H9 (cell line): ENCODE measurements around the gene TMTC1. TPM values are rescaled to one million over a fixed set of nuclear protein-coding genes. Genes with fewer than 3 reads are reported as not detected.

ENCODE experiments used
- DNase-seq: peaks from one replicate; pipeline ENCODE4 v3.0.0-alpha.2; 2017
- H2AFZ ChIP-seq: one replicate; pipeline ENCODE4 v1.6.1; 2013; ENCODE audit warnings: mild to moderate bottlenecking, low read length, control low read depth, moderate library complexity
- H2AK5ac ChIP-seq: 2 replicates; pipeline ENCODE4 v1.6.1; 2013; ENCODE audit warnings: low read length, control low read depth, mixed read lengths; ENCODE audit not compliant: insufficient read length
- H2BK120ac ChIP-seq: one replicate; pipeline ENCODE4 v1.6.1; 2013; ENCODE audit warnings: low read depth, mild to moderate bottlenecking, low read length, control low read depth, inconsistent platforms; ENCODE audit not compliant: poor library complexity, severe bottlenecking
- H2BK12ac ChIP-seq: 2 replicates; pipeline ENCODE4 v1.6.1; 2013; ENCODE audit warnings: low read length, control low read depth, mixed read lengths, low read depth; ENCODE audit not compliant: insufficient read length
- H2BK15ac ChIP-seq: 2 replicates; pipeline ENCODE4 v1.6.1; 2013; ENCODE audit warnings: low read depth, low read length, control low read depth
- H2BK20ac ChIP-seq: one replicate; pipeline ENCODE4 v1.6.1; 2013; ENCODE audit warnings: low read depth, mild to moderate bottlenecking, low read length, control low read depth, inconsistent platforms; ENCODE audit not compliant: poor library complexity, severe bottlenecking
- H2BK5ac ChIP-seq: 2 replicates; pipeline ENCODE4 v1.6.1; 2013; ENCODE audit warnings: low read length, control low read depth, mixed read lengths; ENCODE audit not compliant: insufficient read length
- H3K14ac ChIP-seq: 2 replicates; pipeline ENCODE4 v1.6.1; 2013; ENCODE audit warnings: low read length, control low read depth; ENCODE audit not compliant: insufficient read depth
- H3K18ac ChIP-seq: 2 replicates; pipeline ENCODE4 v1.6.1; 2013; ENCODE audit warnings: low read depth, mild to moderate bottlenecking, mixed read lengths, low read length, control low read depth; ENCODE audit not compliant: insufficient read length
- H3K23ac ChIP-seq: 2 replicates; pipeline ENCODE4 v1.6.1; 2013; ENCODE audit warnings: low read length, control low read depth, mixed read lengths, low read depth; ENCODE audit not compliant: insufficient read length
- H3K23me2 ChIP-seq: 2 replicates; pipeline ENCODE4 v1.6.1; 2013; ENCODE audit warnings: low read depth, mild to moderate bottlenecking, mixed read lengths, low read length, control low read depth; ENCODE audit not compliant: insufficient read length, poor library complexity, severe bottlenecking
- H3K27ac ChIP-seq: 2 replicates; pipeline ENCODE4 v1.5.1; 2013; ENCODE audit warnings: low read length, control low read depth, mixed read lengths, low read depth; ENCODE audit not compliant: insufficient read length
- H3K27me3 ChIP-seq: 2 replicates; pipeline ENCODE4 v1.6.1; 2013; ENCODE audit warnings: low read length, control low read depth, inconsistent platforms; ENCODE audit not compliant: insufficient read depth
- H3K4ac ChIP-seq: 2 replicates; pipeline ENCODE4 v1.6.1; 2013; ENCODE audit warnings: low read depth, mild to moderate bottlenecking, control low read depth, inconsistent platforms, low read length, moderate library complexity
- H3K4me1 ChIP-seq: 2 replicates; pipeline ENCODE4 v1.6.1; 2013; ENCODE audit warnings: low read length, control low read depth, inconsistent platforms; ENCODE audit not compliant: insufficient read depth
- H3K4me2 ChIP-seq: 2 replicates; pipeline ENCODE4 v1.6.1; 2013; ENCODE audit warnings: low read length, control low read depth, mixed read lengths; ENCODE audit not compliant: insufficient read length, insufficient read depth
- H3K56ac ChIP-seq: 2 replicates; pipeline ENCODE4 v1.6.1; 2013; ENCODE audit warnings: low read depth, mild to moderate bottlenecking, mixed read lengths, low read length, control low read depth; ENCODE audit not compliant: insufficient read length
- H3K79me1 ChIP-seq: 2 replicates; pipeline ENCODE4 v1.6.1; 2013; ENCODE audit warnings: low read depth, mild to moderate bottlenecking, moderate library complexity, low read length, control low read depth, inconsistent platforms; ENCODE audit not compliant: insufficient read depth, poor library complexity, severe bottlenecking
- H3K79me2 ChIP-seq: 2 replicates; pipeline ENCODE4 v1.6.1; 2013; ENCODE audit warnings: low read length, control low read depth, inconsistent platforms; ENCODE audit not compliant: insufficient read depth
- H3K9ac ChIP-seq: 2 replicates; pipeline ENCODE4 v1.6.1; 2013; ENCODE audit warnings: low read length, control low read depth, mixed read lengths; ENCODE audit not compliant: insufficient read length; ENCODE audit errors: extremely low read depth
- H3K9me3 ChIP-seq: one replicate; pipeline ENCODE4 v1.6.1; 2013; ENCODE audit warnings: low read depth, low read length, inconsistent platforms; ENCODE audit not compliant: control insufficient read depth
- H3T11ph ChIP-seq: one replicate; pipeline ENCODE4 v1.6.1; 2013; ENCODE audit warnings: mild to moderate bottlenecking, low read length, control low read depth, inconsistent platforms
- H4K20me1 ChIP-seq: one replicate; pipeline ENCODE4 v1.6.1; 2013; ENCODE audit not compliant: control insufficient read depth, insufficient read length, insufficient read depth
- H4K5ac ChIP-seq: 2 replicates; pipeline ENCODE4 v1.6.1; 2013; ENCODE audit warnings: low read depth, mild to moderate bottlenecking, mixed read lengths, low read length, control low read depth; ENCODE audit not compliant: insufficient read length
- H4K8ac ChIP-seq: replicated peaks from 2 replicates; pipeline ENCODE4 v1.6.1; 2013; ENCODE audit warnings: low read length, control low read depth, mixed read lengths, low read depth; ENCODE audit not compliant: insufficient read length
- H4K91ac ChIP-seq: 2 replicates; pipeline ENCODE4 v1.6.1; 2013; ENCODE audit warnings: low read depth, mild to moderate bottlenecking, moderate library complexity, mixed read lengths, low read length, control low read depth; ENCODE audit not compliant: insufficient read length
- H3K27ac Mint-ChIP-seq, 3 experiments: 2 replicates in 2 of 3; 3 replicates in 1 of 3; pipeline ENCODE4 v1.8.0; 2020 to 2021; ENCODE audit warnings: mixed read lengths in 3 of 3, mild to moderate bottlenecking in 1 of 3, moderate library complexity in 1 of 3
- H3K27me3 Mint-ChIP-seq: 2 replicates; pipeline ENCODE4 v1.8.0; 2021; ENCODE audit warnings: low read depth, mild to moderate bottlenecking, moderate library complexity, mixed read lengths
- H3K36me3 Mint-ChIP-seq, 3 experiments: 2 replicates in 2 of 3; 3 replicates in 1 of 3; pipeline ENCODE4 v1.8.0; 2020 to 2021; ENCODE audit warnings: low read depth in 3 of 3, mixed read lengths in 3 of 3; ENCODE audit not compliant: insufficient read depth in 1 of 3
- H3K4me1 Mint-ChIP-seq, 2 experiments: 2 replicates each; pipeline ENCODE4 v1.8.0; 2020; ENCODE audit warnings: mixed read lengths in 2 of 2
- H3K4me3 Mint-ChIP-seq, 2 experiments: 2 replicates in 1 of 2; 3 replicates in 1 of 2; pipeline ENCODE4 v1.8.0; 2020 to 2021; ENCODE audit warnings: mild to moderate bottlenecking in 2 of 2, mixed read lengths in 2 of 2, moderate library complexity in 1 of 2
- H3K9me3 Mint-ChIP-seq, 2 experiments: 2 replicates in 1 of 2; 3 replicates in 1 of 2; pipeline ENCODE4 v1.8.0; 2020; ENCODE audit warnings: mild to moderate bottlenecking in 2 of 2, mixed read lengths in 2 of 2, moderate library complexity in 1 of 2
- CTCF ChIP-seq: fragments of 200-600 bp; sonication (generic); conservative IDR thresholded peaks from 3 replicates; pipeline ENCODE4 v1.8.0; 2021; ENCODE audit warnings: antibody characterized with exemption, mild to moderate bottlenecking
- WGBS: extraction: QIAGEN DNeasy Blood & Tissue Kit; methylation state at CpG from one replicate; pipeline ENCODE4 v1.1.7; 2013; ENCODE audit warnings: missing lambda C conversion rate, low lambda C conversion rate, mixed read lengths; ENCODE audit not compliant: insufficient read length; ENCODE audit errors: extremely low coverage; 5-methylcytosine and 5-hydroxymethylcytosine counted together
- total RNA-seq: library from RNA; stranded (reverse); gene quantifications from 2 replicates; pipeline ENCODE4 v1.2.1, GENCODE V29; 2021

The TMTC1 gene
- total RNA-seq, 1 experiment from 2014 or later: 16.1 TPM

DNA sequence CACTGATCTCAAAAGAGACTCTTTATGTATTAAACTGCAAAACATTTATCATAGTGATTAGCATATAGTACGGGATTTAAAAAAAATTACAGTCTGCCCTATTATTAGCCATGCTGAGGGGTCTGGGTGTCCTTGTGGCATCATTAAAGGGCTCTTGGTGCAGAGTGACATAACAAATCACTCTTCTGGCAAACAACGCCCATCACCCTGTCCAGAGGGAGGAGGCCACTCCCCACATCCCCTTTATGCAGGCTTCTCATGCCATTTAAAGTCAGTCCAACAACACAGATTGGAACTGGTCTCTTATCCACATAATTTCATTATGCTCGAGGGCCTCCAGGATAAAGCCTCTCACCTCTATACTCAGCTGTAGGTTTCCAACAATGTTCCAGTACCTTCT lies 51.1 kb downstream of the TMTC1 start:
- Mint-ChIP-seq H3K4me1 (peaks cover 5 to 6% of the 10 kb centered on the region in 2 experiments; a peak in 1 of 4 replicates), H3K27me3 (peaks cover under 1% of the 10 kb centered on the region), H3K4me3 (no peak overlapping the region), H3K9me3 (no peaks in the 10 kb centered on the region), H3K36me3 (peaks cover 0 to 4% (median 3%) of the 10 kb centered on the region in 3 experiments; a peak in 5 of 7 replicates), H3K27ac (no peak overlapping the region)
- H3K79me1 ChIP-seq: no peaks in the 10 kb centered on the region
- H3T11ph ChIP-seq: no peak overlapping the region
- no peak for TF ChIP-seq CTCF
- H3K4me2 ChIP-seq: no peak overlapping the region
- no peak overlapping the region for H2BK5ac ChIP-seq
- WGBS: no CpG with 5 or more reads among the region's 3 CpGs
- H4K91ac ChIP-seq: no peak overlapping the region
- no peak overlapping the region for H3K23ac ChIP-seq
- no peaks in the 10 kb centered on the region; the same call in 1 of the 2 replicates for H3K4me1 ChIP-seq
- H3K27ac ChIP-seq: no peak overlapping the region
- no peak overlapping the region for H2AFZ ChIP-seq
- H2BK15ac ChIP-seq: no peak overlapping the region
- no peak overlapping the region for H2BK120ac ChIP-seq
- H3K23me2 ChIP-seq: no peaks in the 10 kb centered on the region
- no peaks in the 10 kb centered on the region for H3K27me3 ChIP-seq
- H3K4ac ChIP-seq: no peak overlapping the region
- H3K79me2 ChIP-seq: no peaks in the 10 kb centered on the region
- no peak overlapping the region for H2BK12ac ChIP-seq
- H2BK20ac ChIP-seq: no peak overlapping the region
- DNase-seq: no peak
- H3K56ac ChIP-seq: no peak overlapping the region
- no peak overlapping the region for H3K14ac ChIP-seq
- no peak overlapping the region for H4K5ac ChIP-seq
- no peak overlapping the region for H2AK5ac ChIP-seq
- H3K18ac ChIP-seq: no peak overlapping the region
- H3K9me3 ChIP-seq: no peaks in the 10 kb centered on the region
- no peaks in the 10 kb centered on the region for H4K20me1 ChIP-seq
- no peak overlapping the region for H3K9ac ChIP-seq
- H4K8ac ChIP-seq: no peak overlapping the region
